ENCODE measurements around the gene STAT5B. TPM values are rescaled to one million over a fixed set of nuclear protein-coding genes. Genes with fewer than 3 reads are reported as not detected.

STAT5B gene
- total and polyA plus RNA-seq, 2 of the 8 experiments (the other 6 are each of a cell fraction or from before 2014, with no cell fraction given) = 35.3 to 52.6 TPM

DNA sequence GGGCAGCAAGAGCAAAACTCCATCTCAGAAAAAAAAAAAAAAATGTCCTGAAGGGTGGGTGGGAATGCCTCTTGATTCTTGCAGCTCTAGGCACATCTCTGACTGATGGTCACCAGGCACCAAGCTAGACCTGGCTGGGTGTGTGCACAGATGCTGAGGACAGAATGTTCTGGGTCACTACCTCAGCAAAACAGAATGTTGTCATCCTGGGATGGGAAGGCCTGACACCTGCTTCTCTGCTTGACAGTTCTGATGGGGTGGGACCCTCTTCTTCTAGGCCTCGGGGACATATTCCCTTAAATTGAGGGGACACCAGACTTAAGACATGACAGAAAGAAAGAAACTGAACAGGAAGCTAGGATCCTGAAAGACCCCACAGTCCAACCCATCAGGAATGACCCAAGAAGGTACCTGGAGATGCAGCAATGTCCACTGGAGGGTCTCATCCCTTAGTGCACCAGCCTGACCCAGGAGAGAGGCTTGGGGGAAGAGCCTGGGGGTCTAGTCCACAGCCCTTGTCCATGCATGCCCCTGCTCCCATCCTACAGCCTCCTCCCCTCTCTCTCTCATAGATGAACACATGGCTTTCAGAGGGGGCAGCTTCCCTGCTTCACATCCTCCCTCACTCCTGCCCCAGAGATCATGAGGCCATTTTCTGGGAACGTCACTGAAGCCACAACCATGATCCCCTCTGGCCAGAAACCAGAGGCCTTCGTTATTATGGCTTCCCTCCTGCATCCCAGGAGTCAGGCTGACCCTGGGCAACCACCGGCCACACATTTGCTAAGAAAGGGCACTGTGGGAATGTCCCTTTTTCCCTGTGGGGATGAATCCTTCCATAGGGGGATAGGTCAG is 3.8 kb upstream of the STAT5B start (continued):
- TF ChIP-seq, protein P1, sequence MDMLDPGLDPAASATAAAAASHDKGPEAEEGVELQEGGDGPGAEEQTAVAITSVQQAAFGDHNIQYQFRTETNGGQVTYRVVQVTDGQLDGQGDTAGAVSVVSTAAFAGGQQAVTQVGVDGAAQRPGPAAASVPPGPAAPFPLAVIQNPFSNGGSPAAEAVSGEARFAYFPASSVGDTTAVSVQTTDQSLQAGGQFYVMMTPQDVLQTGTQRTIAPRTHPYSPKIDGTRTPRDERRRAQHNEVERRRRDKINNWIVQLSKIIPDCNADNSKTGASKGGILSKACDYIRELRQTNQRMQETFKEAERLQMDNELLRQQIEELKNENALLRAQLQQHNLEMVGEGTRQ (IDR thresholded peaks at IDR 0.05; ENCODE audit: low read length) = no peak
- TF ChIP-seq KDM1A (IDR thresholded peaks at IDR 0.05; ENCODE audit: borderline replicate concordance, low read length) = no peak
- no peak for TF ChIP-seq CEBPB (IDR thresholded peaks at IDR 0.05; ENCODE audit: low read depth, low read length)
- TF ChIP-seq YY1 (IDR thresholded peaks at IDR 0.05; ENCODE audit: low read depth, low read length) = no peak
- TF ChIP-seq, protein P2, sequence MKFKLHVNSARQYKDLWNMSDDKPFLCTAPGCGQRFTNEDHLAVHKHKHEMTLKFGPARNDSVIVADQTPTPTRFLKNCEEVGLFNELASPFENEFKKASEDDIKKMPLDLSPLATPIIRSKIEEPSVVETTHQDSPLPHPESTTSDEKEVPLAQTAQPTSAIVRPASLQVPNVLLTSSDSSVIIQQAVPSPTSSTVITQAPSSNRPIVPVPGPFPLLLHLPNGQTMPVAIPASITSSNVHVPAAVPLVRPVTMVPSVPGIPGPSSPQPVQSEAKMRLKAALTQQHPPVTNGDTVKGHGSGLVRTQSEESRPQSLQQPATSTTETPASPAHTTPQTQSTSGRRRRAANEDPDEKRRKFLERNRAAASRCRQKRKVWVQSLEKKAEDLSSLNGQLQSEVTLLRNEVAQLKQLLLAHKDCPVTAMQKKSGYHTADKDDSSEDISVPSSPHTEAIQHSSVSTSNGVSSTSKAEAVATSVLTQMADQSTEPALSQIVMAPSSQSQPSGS (IDR thresholded peaks at IDR 0.05; ENCODE audit: low read length) = no peak
- no peak for TF ChIP-seq SIRT6 (IDR thresholded peaks at IDR 0.05; ENCODE audit: low read length)
- TF ChIP-seq, protein P3, sequence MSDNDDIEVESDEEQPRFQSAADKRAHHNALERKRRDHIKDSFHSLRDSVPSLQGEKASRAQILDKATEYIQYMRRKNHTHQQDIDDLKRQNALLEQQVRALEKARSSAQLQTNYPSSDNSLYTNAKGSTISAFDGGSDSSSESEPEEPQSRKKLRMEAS (IDR thresholded peaks at IDR 0.05) = no peak
- no peak for TF ChIP-seq NRF1 (IDR thresholded peaks at IDR 0.05; ENCODE audit: low read depth, low read length)
- TF ChIP-seq MAFK (IDR thresholded peaks at IDR 0.05; ENCODE audit: low read depth, low read length) = no peak

Data from H1 (cell line).